Activated T-cell treated with anti-CD3 and anti-CD28 coated beads for 1 hour (primary cell): ENCODE results near the gene TCF15.
"Not testable (repeated sequence)": the region's sequence is repeated elsewhere in the genome, so short reads cannot be mapped to it uniquely, and the experiment has no call there.

Experiments
- DNase-seq: peaks from one replicate; pipeline ENCODE4 v3.0.0-alpha.2; 2020; ENCODE audit warnings: low read depth

The TCF15 gene

GRCh38 chr20:578940-579690 lies 31.0 kb downstream of the TCF15 start:
- not testable (repeated sequence) for DNase-seq

GRCh38 chr20:577167-577791 lies 32.8 kb downstream of the TCF15 start:
- no peak for DNase-seq

DNA sequence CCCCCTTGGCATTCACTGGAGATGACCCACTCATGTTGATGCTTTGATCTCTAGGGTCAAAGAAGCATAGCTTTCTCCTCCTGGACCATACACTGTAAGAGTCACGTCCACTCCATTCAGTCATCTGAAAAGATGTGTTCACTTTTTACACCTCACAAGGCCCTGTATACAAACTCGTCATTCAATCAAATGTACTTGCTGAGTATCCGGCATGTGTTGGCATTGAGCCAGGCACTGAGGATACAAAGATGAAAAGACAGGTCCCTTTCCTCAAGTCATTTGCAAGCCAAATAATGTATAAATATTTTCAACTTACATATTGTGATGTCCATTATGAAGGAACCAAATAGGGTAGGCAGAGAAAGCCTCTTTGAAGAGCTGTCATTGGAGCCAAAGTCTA lies 34.0 kb downstream of the TCF15 start:
- no peak for DNase-seq

- no peak for DNase-seq
Measured at GRCh38 chr20:575230-575629, 34.9 kb downstream of the TCF15 start.

GRCh38 chr20:574297-574942 lies 35.7 kb downstream of the TCF15 start:
- DNase-seq = no peak

DNA sequence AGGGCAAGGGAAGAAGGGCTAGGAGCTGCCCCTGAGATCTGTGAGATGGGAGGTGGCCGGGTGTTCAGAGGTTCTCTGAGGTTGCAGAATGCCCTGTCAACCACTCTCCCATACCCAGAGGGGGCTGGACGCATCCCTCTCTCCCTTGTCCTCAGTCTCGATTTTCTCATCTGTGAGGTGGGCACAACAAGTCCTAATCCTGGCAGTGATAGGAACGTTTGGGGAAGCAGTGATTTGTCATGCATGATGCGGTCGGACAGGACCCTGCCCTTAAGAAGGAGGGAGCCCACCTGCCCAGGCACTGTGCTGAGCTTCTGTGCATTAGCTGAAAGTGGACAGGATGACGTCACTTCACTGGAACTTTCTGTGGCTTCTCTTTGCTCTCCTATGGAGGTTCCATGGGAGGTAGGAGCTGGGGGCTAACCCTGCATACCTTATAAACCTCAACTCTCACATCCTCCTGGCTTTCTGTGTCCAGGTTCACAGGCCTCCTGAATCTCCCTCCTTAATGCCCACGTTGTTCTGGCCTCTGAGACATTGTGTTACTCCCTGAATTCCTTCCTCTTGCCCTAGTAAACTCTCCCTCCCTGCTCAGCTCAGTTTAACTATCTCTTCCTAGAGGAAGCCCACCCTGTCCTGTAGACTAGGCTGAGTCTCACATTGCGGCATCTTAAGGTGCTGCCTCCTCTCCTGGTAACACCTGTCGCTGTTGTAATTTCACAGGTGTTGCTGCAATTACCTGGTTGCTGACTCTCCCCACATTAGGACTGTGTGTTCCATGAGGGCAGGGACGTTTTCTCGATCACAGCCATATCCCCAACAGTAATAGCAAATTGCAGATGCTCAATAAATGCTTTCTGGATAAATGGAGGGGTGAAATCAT lies 36.5 kb downstream of the TCF15 start:
- DNase-seq = no peak

GRCh38 chr20:572727-573126 lies 37.4 kb downstream of the TCF15 start:
- no peak for DNase-seq

GRCh38 chr20:571754-572441 lies 38.2 kb downstream of the TCF15 start:
- DNase-seq = no peak

DNA sequence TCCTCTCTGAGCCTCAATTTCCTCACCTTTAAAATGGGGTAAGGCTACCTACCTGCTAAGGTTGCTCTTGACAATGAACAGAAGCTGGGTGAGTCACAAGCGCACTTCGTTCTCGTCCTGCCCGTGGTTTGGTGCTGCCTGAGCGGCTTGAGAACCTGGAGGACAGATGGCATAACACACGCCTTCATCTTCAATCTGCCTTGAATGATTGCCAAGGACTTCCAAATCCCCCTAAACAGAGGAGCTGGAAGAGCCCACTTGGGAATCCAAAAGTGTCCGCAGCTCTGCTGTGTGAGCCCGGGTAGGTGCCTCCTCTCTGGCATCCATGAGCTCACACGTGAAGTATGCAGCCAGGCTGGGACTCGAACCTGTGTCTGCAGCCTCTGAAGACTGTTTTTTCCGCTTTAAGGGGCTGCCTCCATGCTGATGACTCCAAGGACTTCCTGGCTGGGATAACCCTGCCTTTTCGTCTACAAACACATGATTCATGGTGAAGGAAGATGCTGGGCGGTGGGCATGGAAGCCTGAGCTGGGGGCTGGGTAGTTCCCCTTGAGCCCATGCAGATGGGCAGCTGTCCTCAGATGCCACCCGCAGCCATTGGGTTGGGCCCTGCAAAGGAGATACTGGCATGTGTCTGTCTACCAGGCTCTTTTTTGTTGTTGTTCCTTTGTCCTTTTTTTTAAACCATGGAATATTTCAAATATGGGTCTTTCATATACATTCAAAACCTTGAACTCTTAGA lies 41.3 kb downstream of the TCF15 start:
- DNase-seq = no peak

DNA sequence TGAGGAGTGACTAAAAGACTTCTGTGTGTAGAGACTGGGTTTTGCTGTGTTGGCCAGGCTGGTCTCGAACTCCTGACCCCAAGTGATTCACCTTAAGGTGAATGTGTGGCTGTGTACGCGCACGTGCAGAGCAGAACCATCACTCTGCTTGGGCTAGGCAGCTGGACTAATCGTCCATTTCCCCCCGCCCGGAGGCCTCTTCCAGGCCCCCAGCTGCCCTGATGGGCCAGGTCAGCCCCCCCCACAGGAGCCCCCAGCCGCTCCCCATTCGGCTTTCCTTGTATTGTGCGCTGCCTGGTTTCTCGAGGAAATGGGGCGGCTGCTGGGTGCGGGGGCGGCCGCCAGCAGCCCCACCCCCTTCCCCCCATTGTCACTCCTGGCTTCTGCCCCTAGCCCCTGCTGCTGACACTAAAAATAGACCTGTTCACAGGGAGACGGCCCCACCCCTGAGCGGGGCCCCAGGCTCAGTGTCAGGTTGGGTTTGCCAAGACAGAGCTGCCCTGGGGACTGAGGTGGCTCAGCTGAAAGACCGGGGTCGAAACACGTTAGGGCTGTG lies 41.9 kb downstream of the TCF15 start:
- DNase-seq = no peak

- no peak for DNase-seq
Measured at GRCh38 chr20:564192-564591, 45.9 kb downstream of the TCF15 start.

DNA sequence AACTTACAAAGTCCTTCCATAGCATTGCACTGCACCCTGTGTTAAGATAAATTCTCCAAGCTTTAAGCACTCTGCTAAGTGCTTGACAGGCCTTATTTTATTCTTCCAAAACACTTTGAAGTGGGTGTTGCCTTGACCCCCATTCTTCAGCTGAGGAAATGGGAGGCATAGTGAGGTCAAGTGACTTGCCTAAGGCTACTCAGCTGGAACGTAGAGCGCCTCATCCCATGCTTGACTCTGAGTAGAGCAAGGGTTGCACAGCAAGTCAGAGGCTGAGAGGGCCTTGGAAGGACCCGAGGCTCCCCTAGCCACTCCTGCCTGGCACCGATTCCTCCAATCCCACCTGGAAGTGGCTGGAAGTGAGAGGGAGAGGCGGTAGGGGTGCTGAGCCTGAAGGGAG lies 46.9 kb downstream of the TCF15 start:
- no peak for DNase-seq

DNA sequence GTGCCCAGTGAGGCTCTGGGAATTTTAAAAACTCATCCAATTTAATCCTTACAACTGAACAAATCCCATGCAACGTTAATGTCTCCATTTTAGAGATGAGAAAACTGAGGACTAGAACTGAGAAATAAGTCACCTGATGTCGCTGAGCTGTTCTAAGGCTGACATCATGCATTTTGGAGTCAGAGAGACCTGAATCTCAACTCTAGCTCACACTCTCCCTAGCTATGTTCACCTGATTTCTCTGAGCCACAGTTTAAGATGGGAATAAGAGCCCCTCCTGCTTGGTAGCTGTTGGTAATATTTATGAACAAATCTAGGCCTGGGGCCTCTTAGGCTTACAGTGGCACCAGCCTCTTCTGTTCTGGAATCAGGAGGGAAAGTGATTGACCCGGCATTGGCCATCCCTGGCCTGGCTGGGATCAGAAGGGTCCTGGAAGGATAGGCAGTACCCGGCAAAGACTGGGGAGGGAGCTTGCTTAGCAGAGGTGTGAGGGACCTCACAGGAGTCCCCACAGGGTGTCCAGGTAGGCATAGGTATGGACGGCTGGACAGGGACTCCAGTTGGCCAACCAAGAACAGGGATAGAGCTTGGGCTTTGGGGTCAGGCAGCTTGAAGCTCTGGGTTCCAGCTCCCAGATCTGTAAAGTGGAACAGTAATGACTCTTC lies 47.7 kb downstream of the TCF15 start:
- no peak for DNase-seq

DNA sequence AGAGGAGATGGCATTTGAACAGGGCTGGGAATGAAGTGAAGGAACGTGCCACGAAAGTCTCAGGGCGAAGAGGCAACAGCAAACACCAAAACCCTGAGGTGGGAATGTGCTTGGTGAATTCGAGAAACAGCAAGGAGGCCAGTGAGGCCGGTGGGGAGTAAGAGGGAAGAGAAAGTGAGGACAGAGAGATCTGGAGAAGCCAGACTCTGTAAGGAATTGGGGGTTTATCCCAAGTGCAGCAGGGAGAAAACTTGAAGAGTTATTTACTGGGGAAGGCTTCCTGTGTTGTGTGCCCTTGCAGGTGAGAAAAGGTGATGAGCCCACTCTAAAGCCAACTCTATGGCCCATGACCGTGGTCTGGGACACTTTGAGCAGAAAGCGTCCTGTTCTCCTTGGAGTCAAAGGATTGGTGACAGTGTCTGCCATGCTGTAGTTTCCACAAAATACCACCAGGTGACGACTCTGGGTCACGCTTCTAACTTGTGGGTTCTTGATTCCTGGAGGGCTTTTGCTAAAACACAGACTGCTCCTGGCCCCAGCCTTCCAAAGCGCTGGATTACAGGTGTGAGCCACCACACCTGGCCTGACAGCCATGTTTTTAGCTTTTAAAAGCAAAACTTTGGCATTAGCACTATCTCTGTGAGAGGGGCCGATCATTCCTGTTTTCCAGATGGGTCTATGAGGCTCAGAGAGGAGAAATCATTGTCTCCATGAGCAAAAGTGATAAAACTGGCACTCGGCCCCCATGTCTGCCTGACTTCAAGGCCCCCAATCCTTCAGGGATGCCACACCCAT lies 48.5 kb downstream of the TCF15 start:
- peak; percentile 19 for DNase-seq

DNA sequence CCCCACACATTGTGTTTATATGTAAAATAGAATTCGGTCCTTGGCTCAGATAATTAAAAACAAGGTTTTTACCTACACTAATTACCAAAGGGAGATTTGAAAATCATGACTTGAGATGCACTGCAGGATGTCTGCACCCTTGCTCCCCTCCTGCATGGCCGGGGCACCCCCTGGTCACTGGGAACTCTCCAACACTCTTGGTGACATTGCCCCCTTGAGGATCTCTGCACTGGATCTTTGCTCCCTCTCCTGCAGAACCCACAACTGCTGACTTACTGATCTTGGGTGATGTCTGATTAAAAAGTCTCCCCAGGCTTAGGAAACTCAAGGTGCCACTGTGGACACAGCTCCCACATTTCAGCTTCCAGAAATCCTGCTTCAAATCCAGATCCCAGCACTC lies 49.4 kb downstream of the TCF15 start:
- DNase-seq = no peak

- DNase-seq = no peak
Measured at GRCh38 chr20:558117-558516, 52.0 kb downstream of the TCF15 start.

DNA sequence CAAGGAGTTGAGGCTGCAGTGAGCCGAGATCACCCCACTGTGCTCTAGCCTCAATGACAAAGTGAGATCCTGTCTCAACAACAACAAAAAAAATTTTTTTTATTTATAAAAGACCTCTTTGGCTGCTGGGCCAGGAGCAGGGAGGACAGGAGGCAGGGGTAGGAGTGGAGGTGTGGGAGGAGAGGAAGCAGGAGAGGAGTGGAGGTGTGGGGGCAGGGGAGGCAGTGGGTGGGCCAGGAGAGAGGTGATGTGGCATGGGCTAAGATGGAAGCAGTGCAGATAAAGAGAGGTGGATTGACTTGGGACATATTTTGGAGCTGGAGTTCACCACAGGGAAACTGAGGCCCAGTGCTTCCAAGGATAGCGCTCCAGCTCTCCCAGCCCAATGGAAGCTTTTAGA lies 53.1 kb downstream of the TCF15 start:
- DNase-seq = no peak

DNA sequence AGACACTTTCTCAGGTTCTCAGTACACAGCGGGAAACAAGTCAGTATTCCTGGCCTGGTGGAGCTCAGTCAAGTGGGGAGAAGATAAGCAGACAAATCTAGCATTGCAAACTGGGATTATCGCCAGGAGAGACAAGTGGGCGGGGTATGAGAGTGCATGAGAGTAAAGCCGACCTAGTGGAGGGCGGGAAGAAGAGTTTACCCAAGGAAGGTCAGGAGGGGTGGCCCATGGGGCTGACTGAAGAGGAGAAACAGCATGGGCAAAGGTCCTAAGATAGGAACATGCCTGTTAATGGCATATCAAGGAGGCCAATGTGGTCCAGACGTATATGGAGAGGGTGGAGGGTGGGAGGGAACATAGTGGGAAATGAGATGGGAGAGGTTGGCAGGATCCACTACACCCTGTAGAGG lies 54.1 kb downstream of the TCF15 start:
- DNase-seq = no peak
